GM12892 (cell line): ENCODE measurements around the gene PDHA2.

Experiments
- POLR2A ChIP-seq: IDR thresholded peaks from 2 replicates; pipeline ENCODE4 v1.6.1; 2011; ENCODE audit warnings: low read depth, low read length, control low read depth
- POLR2AphosphoS5 ChIP-seq: IDR thresholded peaks from 2 replicates; pipeline ENCODE4 v1.6.1; 2011; ENCODE audit warnings: low read depth, low read length, control low read depth

DNA sequence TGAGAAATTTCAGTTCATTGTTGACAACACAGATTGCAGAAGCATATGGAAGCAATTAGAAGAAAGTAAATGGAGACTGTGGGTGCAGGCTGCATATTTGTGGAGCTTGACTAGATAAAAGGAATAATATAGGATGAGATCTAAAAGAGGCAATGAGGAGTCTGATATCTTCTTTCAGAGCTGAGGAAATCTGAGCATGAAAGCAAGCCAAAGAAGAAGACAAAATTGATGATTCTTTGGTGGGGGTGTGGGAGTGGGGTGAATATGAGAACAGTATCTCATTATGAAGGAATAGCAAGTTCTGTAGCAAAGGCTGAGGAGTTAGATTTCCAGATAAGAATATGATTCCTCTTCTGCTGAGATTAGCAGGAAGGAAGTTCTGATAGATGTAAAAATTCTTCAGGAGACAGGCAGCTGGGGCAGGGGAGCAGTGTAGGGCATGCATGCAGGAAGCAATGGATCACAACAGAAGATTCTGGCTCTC, 6.1 kb upstream of the PDHA2 start:
- TF ChIP-seq POLR2A (no peak), POLR2AphosphoS5 (no peak)
